Activated CD4-positive, alpha-beta T cell treated with anti-CD3 and anti-CD28 coated beads, Interleukin-2, Interleukin-6, amounts not matched to agents 100 ng/mL and 50 ng/mL, durations not matched to agents 16 hours and 8 hours (primary cell): ENCODE results near the gene CABLES2.

Experiments used
- DNase-seq: peaks from one replicate; pipeline ENCODE4 v3.0.0-alpha.2; 2020

The CABLES2 gene

GRCh38 chr20:62357681-62358080, 49.4 kb downstream of the CABLES2 start:
- no peak for DNase-seq

GRCh38 chr20:62357187-62357667, 49.9 kb downstream of the CABLES2 start:
- DNase-seq, result no peak

- no peak for DNase-seq
These were observed 50.4 kb downstream of the CABLES2 start for GRCh38 chr20:62356589-62357186.

- DNase-seq, result no peak
These were observed 51.1 kb downstream of the CABLES2 start for GRCh38 chr20:62355878-62356588.

- no peak for DNase-seq
These were observed 51.6 kb downstream of the CABLES2 start for GRCh38 chr20:62355516-62355877.

- no peak for DNase-seq
These were observed 52.2 kb downstream of the CABLES2 start for GRCh38 chr20:62354811-62355341.

GRCh38 chr20:62354031-62354808, 52.9 kb downstream of the CABLES2 start:
- DNase-seq, result no peak

GRCh38 chr20:62353289-62354030, 53.6 kb downstream of the CABLES2 start:
- DNase-seq, result no peak

GRCh38 chr20:62352402-62353288, 54.4 kb downstream of the CABLES2 start:
- DNase-seq, result no peak

- DNase-seq, result no peak
These were observed 55.4 kb downstream of the CABLES2 start for GRCh38 chr20:62351469-62352401.

- DNase-seq, result no peak
These were observed 56.3 kb downstream of the CABLES2 start for GRCh38 chr20:62350629-62351422.

GRCh38 chr20:62350098-62350628, 56.9 kb downstream of the CABLES2 start:
- DNase-seq, result no peak

- DNase-seq, result no peak
These were observed 57.5 kb downstream of the CABLES2 start for GRCh38 chr20:62349556-62350097.

- no peak for DNase-seq
These were observed 58.5 kb downstream of the CABLES2 start for GRCh38 chr20:62348604-62349003.

- DNase-seq, result no peak
These were observed 59.6 kb downstream of the CABLES2 start for GRCh38 chr20:62347445-62347844.

GRCh38 chr20:62347151-62347404, 60.0 kb downstream of the CABLES2 start:
- no peak for DNase-seq

- no peak for DNase-seq
These were observed 60.5 kb downstream of the CABLES2 start for GRCh38 chr20:62346398-62347150.

GRCh38 chr20:62345681-62346370, 61.3 kb downstream of the CABLES2 start:
- no peak for DNase-seq
